ENCODE results near the gene TENT5C.

The TENT5C gene

DNA sequence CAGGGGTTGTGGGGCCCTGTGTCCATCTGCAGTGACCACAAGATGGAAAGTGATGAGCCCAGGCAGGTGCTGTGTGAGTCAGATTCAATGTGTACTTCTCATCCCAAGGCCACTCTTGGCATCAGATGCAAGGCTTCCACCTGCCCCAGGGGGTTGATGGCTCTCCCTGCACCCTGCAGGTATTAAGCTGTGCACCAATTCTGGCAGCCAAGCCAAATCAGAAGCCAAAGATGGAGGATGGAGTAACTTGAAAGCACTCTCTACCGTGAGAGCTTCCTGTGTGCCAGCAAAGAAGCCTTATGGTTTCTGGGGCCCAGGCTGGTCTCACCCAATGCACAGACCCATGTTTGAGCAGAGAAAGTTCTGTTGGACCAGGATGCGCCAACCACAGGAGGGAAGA, 44.3 kb upstream of the TENT5C start:
- TF ChIP-seq, protein P1, sequence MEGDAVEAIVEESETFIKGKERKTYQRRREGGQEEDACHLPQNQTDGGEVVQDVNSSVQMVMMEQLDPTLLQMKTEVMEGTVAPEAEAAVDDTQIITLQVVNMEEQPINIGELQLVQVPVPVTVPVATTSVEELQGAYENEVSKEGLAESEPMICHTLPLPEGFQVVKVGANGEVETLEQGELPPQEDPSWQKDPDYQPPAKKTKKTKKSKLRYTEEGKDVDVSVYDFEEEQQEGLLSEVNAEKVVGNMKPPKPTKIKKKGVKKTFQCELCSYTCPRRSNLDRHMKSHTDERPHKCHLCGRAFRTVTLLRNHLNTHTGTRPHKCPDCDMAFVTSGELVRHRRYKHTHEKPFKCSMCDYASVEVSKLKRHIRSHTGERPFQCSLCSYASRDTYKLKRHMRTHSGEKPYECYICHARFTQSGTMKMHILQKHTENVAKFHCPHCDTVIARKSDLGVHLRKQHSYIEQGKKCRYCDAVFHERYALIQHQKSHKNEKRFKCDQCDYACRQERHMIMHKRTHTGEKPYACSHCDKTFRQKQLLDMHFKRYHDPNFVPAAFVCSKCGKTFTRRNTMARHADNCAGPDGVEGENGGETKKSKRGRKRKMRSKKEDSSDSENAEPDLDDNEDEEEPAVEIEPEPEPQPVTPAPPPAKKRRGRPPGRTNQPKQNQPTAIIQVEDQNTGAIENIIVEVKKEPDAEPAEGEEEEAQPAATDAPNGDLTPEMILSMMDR (IDR thresholded peaks at IDR 0.05; ENCODE audit: low read depth, low read length), result no peak
- H3K4me3 ChIP-seq (ENCODE audit: low read depth, low read length), result no peak overlapping the region
- DNase-seq (ENCODE audit: low read depth), result no peak

DNA sequence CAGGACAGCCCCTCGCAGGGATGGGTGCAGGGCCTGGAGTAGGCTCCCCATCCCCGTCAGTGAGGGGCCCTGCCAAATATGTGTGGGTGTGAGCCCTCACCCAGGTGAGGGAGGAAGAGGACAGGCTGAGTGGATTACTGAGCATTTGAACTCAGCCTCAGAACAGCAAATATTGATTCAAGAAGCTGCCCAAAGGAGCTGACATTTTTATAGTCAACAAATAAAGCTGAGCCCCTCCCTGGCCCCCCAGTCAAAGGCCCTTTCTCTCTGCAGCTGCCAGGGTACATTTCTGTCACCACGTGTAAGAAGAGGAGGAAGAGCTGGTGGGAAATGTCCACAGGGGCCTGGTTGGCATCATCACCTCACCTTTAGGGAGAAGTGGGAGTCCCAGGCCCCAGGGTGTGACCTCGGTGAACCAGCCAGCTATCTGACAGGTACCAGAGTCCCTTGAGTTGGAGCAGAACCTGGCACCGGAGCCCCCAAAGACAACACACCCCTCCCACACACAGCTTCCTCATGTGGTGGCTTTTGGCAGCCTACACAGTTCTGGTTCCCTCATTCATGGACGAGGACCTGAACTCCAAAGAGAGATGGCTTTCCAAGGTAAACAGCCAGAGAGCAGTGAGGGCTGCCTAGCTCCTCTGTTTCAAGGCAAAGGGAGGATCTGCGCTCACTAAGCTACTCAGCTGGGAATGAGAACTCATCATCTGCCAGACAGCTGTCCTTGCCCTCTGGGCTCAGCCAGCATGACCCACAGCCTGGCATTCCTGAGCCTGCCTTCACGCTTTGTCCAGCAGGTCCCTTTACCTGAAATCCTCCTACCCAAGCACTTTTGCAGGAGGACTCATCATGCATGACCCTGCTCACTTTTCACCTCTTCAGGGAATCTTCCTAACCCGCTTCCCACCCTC, 43.0 kb upstream of the TENT5C start:
- H3K4me3 ChIP-seq (ENCODE audit: low read depth, low read length), result no peak overlapping the region
- DNase-seq (ENCODE audit: low read depth), result no peak
- no peak for TF ChIP-seq MYC (IDR thresholded peaks at IDR 0.05; ENCODE audit: low read depth, low read length)
- TF ChIP-seq, protein P2, sequence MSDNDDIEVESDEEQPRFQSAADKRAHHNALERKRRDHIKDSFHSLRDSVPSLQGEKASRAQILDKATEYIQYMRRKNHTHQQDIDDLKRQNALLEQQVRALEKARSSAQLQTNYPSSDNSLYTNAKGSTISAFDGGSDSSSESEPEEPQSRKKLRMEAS (IDR thresholded peaks at IDR 0.05; ENCODE audit: low read depth, low read length), result no peak
- TF ChIP-seq, protein P1 (IDR thresholded peaks at IDR 0.05; ENCODE audit: low read depth, low read length), result no peak
- no peak for TF ChIP-seq POLR2A (IDR thresholded peaks at IDR 0.05; ENCODE audit: extremely low read depth, insufficient read length)

DNA sequence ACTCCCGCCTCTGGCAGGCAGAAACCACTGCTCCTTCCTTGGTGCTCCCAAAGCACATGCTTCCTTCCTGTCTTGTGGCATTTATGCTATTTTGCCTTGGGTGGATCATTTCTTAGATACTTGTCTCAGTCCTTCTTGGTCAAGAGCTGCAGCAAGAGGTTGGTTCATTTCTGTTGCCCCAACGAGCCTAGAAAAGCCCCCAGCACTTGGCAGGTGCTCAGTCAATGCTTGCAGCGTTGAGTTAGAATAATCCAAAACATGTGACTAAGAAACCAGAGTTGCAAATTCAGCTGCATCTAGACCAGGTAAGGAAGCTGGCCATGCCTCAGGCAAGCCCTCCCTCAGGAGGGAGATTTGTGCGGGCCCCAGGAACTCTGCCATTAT, 42.4 kb upstream of the TENT5C start:
- H3K4me3 ChIP-seq (ENCODE audit: low read depth, low read length), result no peak overlapping the region
- no peak for DNase-seq (ENCODE audit: low read depth)
- TF ChIP-seq, protein P2 (IDR thresholded peaks at IDR 0.05; ENCODE audit: low read depth, low read length), result no peak
- TF ChIP-seq, protein P1 (IDR thresholded peaks at IDR 0.05; ENCODE audit: low read depth, low read length), result no peak
- no peak for TF ChIP-seq MYC (IDR thresholded peaks at IDR 0.05; ENCODE audit: low read depth, low read length)
- TF ChIP-seq POLR2A (IDR thresholded peaks at IDR 0.05; ENCODE audit: extremely low read depth, insufficient read length), result no peak

DNA sequence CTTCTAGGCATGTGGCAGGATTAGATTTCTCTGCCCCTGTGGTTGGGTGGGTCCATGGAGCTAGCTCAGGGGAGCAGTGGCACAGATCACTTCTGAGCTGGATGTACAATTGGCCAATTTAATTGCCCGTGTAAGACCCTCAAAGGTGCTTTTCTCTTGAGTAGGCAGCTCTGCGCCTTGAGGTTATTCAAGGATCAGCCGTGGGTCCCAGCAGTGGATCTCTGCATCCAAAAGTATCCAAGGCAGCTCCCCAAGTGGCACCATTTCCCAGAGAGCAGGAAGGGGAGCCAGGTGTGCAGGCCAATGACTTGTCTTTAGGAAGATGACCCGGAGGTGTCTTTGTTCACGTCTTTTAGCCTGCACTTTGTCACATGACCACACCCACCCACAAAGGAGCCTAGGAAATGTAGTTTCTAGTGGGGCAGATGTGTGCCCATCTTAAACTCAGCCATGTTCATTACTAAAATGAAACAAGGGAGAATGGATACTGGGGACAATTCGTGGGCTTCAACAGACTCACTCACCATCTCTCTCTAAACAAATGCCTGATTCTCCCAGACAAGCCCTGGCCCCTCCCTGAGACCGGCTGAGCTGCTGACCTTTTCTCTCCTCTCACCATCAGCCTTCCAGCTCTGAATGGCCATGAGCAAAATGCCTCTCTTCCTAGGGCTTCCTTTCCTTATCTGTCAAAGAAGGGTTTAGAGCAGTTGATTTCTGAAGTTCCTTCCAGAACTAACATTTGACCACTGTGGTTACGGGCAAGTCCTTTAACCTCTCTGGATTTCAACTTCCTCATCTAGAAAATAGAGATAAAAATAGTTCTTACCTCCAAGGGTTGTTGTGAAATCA, 41.4 kb upstream of the TENT5C start:
- TF ChIP-seq POLR2A (IDR thresholded peaks at IDR 0.05; ENCODE audit: extremely low read depth, insufficient read length) (no peak), MYC (IDR thresholded peaks at IDR 0.05; ENCODE audit: low read depth, low read length) (no peak)
- TF ChIP-seq, protein P2 (IDR thresholded peaks at IDR 0.05; ENCODE audit: low read depth, low read length), result no peak
- TF ChIP-seq, protein P1 (IDR thresholded peaks at IDR 0.05; ENCODE audit: low read depth, low read length), result no peak
- no peak overlapping the region for H3K4me3 ChIP-seq (ENCODE audit: low read depth, low read length)
- peak; percentile 64 for DNase-seq (ENCODE audit: low read depth)

DNA sequence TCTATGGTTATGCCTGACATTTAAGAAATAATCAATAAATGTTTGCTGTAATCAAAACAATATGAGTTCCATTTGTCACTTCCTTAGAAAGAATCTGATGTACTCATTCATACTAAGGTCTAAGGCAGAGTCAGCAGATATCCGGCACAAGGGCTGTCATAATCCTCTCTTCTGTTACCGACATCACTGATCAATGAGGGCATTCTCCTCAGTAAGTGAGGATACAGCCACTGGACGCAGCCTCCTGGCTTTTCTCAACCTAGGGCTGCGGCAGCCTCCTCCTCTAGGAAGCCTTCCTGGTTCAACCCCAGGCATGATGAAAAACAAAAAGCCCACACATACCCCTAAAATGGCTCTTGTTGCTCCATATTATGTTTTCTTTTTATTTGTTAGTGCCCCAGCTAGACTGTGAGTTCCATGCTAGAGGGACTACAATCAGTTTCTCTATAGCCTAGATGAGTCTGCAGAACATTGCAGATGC, 40.7 kb upstream of the TENT5C start:
- no peak for DNase-seq (ENCODE audit: low read depth)
- no peak overlapping the region for H3K4me3 ChIP-seq (ENCODE audit: low read depth, low read length)
- TF ChIP-seq MYC (IDR thresholded peaks at IDR 0.05; ENCODE audit: low read depth, low read length) (no peak), POLR2A (IDR thresholded peaks at IDR 0.05; ENCODE audit: extremely low read depth, insufficient read length) (no peak)

DNA sequence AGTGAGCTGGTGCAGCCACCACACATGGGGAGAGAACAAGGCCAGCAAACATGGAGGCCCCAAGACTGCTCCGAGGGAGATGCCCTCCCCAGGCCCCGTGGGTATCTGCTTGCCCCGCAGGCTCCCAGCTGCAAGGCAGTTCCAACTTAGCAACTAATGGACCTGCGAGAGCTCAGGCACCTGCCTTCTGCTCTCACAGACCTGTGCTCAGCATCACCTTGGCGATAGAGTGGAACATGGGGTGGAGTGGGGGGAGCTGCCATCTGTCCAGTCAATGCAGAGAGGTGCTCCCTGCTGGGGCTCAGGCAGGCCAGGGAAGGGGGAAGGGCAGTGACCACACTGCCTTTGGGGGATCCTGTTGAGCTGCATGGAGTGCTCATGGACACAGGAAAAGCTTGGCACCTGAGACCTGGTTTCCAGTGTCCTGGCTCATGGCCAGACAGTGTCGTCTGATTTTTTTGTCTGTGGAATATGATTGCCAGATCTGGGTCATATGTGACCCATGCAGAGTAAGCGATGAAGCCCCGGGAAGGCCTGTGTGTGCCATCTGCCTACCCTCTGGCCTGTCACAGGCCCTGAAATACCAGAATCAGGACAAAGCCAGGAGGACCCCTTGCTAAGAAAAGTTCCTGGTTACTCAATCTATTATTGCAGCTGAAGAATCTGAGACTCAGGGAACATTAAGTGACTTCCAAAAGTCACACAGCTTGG, 39.9 kb upstream of the TENT5C start:
- H3K4me3 ChIP-seq (ENCODE audit: low read depth, low read length), result no peak overlapping the region
- DNase-seq (ENCODE audit: low read depth), result no peak
- TF ChIP-seq, protein P2 (IDR thresholded peaks at IDR 0.05; ENCODE audit: low read depth, low read length), result no peak
- TF ChIP-seq MYC (IDR thresholded peaks at IDR 0.05; ENCODE audit: low read depth, low read length), result no peak
- TF ChIP-seq POLR2A (IDR thresholded peaks at IDR 0.05; ENCODE audit: extremely low read depth, insufficient read length), result no peak
- TF ChIP-seq, protein P1 (IDR thresholded peaks at IDR 0.05; ENCODE audit: low read depth, low read length), result no peak

All from NB4 (cell line).